ENCODE measurements around the gene ABO. TPM values are rescaled to one million over a fixed set of nuclear protein-coding genes. Genes with fewer than 3 reads are reported as not detected.
"Not testable (repeated sequence)": the region's sequence is repeated elsewhere in the genome, so short reads cannot be mapped to it uniquely, and the experiment has no call there.

Gene ABO
- total RNA-seq, 4 donors from 2014 or later = 43.7 to 283 (median 148) TPM

DNA sequence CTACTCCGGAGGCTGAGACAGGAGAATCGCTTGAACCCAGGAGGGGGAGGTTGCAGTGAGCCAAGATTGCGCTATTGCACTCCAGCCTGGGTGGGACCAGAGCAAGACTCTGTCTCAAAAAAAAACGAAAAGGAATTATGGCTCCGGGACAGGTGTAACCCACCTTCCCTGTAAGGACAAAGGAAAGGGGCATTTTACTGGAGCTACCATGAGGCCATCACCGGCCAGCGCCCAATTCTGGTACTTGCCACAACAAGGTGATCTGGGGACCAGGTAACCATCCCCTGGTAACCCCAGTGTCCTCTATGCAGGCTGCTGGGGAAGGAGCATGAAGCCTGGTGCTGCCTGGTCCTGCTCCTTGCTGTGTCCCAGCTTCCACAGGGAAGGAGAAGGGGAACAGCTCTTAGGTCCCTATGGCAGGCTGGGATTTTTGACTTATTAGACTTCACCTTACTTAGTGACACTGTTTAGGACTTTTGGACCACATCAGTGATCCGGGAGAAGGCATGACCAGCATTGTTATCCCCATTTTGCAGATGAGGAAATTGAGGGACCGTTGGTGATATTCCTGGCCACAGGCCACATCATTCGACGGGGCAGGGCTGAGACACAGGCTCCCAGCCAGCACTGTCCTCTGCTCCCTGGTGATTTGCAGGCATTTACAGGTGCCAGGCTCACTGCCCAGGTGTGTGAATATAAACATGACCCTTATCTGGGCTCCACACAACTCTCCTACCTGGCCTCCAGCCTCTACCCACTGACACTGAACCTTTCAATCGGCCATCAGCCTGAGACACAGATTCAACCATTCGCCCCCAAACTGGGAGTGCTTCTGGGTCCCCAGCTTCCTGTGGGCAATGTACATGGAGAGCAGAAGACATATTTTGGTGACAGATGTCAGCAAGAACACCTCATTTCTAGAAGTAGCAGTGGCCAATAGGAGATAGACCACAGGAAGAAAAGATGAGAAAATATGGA, 26.5 kb upstream of the ABO start:
- no peaks in the 10 kb centered on the region for H3K9me3 ChIP-seq
- DNase-seq = peak in 1 of 3 donors; percentile 23
- no peak overlapping the region for H3K4me3 ChIP-seq
- H3K4me1 ChIP-seq = no peaks in the 10 kb centered on the region
- TF ChIP-seq, protein P1, sequence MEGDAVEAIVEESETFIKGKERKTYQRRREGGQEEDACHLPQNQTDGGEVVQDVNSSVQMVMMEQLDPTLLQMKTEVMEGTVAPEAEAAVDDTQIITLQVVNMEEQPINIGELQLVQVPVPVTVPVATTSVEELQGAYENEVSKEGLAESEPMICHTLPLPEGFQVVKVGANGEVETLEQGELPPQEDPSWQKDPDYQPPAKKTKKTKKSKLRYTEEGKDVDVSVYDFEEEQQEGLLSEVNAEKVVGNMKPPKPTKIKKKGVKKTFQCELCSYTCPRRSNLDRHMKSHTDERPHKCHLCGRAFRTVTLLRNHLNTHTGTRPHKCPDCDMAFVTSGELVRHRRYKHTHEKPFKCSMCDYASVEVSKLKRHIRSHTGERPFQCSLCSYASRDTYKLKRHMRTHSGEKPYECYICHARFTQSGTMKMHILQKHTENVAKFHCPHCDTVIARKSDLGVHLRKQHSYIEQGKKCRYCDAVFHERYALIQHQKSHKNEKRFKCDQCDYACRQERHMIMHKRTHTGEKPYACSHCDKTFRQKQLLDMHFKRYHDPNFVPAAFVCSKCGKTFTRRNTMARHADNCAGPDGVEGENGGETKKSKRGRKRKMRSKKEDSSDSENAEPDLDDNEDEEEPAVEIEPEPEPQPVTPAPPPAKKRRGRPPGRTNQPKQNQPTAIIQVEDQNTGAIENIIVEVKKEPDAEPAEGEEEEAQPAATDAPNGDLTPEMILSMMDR (IDR thresholded peaks at IDR 0.05) = no peak
- TF ChIP-seq POLR2A (IDR thresholded peaks at IDR 0.05) = no peak
- no peaks in the 10 kb centered on the region for H3K27me3 ChIP-seq
- H3K36me3 ChIP-seq = no peaks in the 10 kb centered on the region
- H3K27ac ChIP-seq = no peak overlapping the region

DNA sequence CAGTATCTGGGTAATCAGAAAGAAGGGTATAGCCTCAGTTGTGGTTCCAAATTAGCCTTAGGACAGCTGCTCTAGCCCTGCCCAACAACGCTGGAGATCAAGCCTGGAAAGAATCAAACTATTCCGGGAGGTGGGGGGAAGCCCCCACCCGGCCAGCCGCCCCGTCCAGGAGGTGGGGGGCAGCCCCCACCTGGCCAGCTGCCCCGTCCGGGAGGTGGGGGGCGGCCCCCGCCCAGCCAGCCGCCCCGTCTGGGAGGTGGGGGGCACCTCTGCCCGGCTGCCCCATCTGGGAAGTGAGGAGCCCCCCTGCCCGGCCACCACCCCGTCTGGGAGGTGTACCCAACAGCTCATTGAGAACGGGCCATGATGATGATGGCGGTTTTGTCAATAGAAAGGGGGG, 25.0 kb upstream of the ABO start:
- not testable (repeated sequence) for H3K27ac ChIP-seq, H3K4me3 ChIP-seq, H3K9me3 ChIP-seq, DNase-seq, H3K36me3 ChIP-seq, H3K4me1 ChIP-seq, H3K27me3 ChIP-seq

DNA sequence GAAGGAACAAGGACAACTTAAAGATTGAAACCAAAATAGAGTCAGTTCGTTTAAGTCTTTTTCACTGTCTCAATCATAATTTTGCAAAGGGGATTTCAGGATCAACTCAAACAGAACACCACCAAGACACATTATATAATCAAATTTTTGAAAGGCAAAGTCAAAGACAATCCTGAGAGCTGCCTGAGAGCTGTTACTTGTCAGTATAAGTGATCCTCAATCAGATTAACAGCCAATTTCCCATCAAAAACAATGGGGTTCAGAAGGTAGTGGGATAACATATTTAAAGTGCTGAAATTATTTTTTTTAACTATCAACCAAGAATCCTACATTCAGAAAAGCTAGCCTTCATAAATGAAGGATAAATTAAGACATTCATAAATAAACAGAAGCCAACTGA, 19.3 kb upstream of the ABO start:
- Histone ChIP-seq H3K4me1 (no peaks in the 10 kb centered on the region), H3K36me3 (no peaks in the 10 kb centered on the region), H3K9me3 (peaks cover 0 to 13% (median 0%) of the 10 kb centered on the region in 4 donors), H3K27me3 (no peaks in the 10 kb centered on the region), H3K4me3 (no peak overlapping the region), H3K27ac (no peak overlapping the region)
- TF ChIP-seq, protein P1 (IDR thresholded peaks at IDR 0.05) = no peak
- no peak for TF ChIP-seq POLR2A (IDR thresholded peaks at IDR 0.05)
- no peak for DNase-seq

DNA sequence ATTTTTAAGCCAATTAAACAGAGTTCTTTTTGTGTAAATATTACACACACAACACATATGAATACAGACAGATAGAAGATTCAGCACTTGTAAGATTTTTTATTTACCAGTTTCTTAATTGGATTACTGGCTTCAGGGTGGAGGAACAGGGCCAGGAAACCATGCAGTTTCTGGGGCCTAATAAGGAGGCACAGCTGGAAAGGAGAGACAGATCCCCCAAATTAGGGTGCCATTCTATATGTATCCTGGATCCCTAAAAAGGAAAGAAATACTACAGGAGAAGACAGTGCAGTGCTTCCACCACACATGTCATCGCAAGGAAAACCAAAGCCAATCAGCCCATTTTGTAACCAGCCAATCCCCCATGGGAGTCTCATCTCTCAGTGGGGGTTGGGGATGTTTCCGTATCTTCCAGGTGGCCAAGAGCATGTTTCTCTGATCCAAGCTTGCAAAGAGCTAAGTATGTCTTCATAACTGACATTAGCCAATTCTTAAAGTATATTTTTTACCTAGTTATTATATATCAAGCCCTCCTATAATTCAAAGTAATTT, 15.8 kb upstream of the ABO start:
- no peaks in the 10 kb centered on the region for H3K36me3 ChIP-seq
- H3K4me1 ChIP-seq = no peaks in the 10 kb centered on the region
- H3K4me3 ChIP-seq = no peak overlapping the region
- peaks cover 0 to 13% (median 0%) of the 10 kb centered on the region in 4 donors for H3K9me3 ChIP-seq
- DNase-seq = no peak
- H3K27me3 ChIP-seq = no peaks in the 10 kb centered on the region
- no peak overlapping the region for H3K27ac ChIP-seq
- TF ChIP-seq, protein P1 (IDR thresholded peaks at IDR 0.05) = no peak
- no peak for TF ChIP-seq POLR2A (IDR thresholded peaks at IDR 0.05)

DNA sequence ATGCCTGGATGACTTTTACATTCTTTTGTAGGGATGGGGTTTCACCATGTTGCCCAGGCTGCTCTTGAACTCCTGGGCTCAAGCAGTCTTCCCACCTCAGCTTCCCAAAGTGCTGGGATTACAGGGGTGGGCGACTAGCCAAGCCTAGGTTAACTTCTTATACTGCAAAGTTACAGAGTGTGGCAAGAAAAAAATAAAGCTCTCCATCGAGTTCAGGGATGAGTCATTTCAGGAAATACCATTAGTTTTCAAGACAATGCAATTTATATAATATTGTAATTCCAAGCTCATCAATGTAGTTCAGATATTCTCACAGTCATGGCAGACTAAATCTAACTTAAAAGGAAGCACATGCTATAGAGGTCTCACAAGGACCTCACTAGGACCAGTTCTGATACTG, 11.5 kb upstream of the ABO start:
- Histone ChIP-seq H3K9me3 (peaks cover 0 to 13% (median 0%) of the 10 kb centered on the region in 4 donors), H3K27ac (no peak overlapping the region), H3K27me3 (no peaks in the 10 kb centered on the region), H3K36me3 (no peaks in the 10 kb centered on the region), H3K4me3 (no peak overlapping the region), H3K4me1 (peaks cover 0 to 10% (median 2%) of the 10 kb centered on the region in 4 donors)
- TF ChIP-seq, protein P1 (IDR thresholded peaks at IDR 0.05) = no peak
- no peak for TF ChIP-seq POLR2A (IDR thresholded peaks at IDR 0.05)
- peak in 1 of 3 donors; percentile 25 for DNase-seq

DNA sequence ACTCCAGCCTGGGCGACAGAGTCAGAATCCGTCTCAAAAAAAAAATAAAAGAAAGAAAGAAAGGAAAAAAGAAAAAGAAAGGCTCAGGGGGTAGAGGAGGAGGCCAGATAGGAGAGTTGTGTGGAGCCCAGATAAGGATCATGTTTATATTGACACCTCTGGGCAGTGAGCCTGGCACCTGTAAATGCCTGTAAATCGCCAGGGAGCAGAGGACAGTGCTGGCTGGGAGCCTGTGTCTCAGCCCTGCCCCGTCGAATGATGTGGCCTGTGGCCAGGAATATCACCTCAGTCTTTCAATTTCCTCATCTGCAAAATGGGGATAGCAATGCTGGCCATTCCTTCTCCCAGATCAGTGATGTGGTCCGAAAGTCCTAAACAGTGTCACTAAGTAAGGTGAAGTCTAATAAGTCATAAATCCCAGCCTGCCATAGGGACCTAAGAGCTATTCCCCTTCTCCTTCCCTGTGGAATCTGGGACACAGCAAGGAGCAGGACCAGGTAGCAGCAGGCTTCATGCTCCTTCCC, 10.3 kb upstream of the ABO start:
- Histone ChIP-seq H3K36me3 (no peaks in the 10 kb centered on the region), H3K27me3 (no peaks in the 10 kb centered on the region), H3K4me3 (no peak overlapping the region), H3K4me1 (peaks cover 0 to 19% (median 3%) of the 10 kb centered on the region in 4 donors), H3K27ac (no peak overlapping the region), H3K9me3 (peaks cover 0 to 6% (median 0%) of the 10 kb centered on the region in 4 donors)
- TF ChIP-seq POLR2A (IDR thresholded peaks at IDR 0.05) = no peak
- TF ChIP-seq, protein P1 (IDR thresholded peaks at IDR 0.05) = no peak
- DNase-seq = peak in 1 of 3 donors; percentile 46
